Globus pallidus (tissue), 1 donor: ENCODE results near the gene UTY.

Experiments
- DNase-seq: peaks from one replicate; pipeline ENCODE4 v3.0.0-alpha.2; 2015; ENCODE audit warnings: low spot score

The UTY gene

DNA sequence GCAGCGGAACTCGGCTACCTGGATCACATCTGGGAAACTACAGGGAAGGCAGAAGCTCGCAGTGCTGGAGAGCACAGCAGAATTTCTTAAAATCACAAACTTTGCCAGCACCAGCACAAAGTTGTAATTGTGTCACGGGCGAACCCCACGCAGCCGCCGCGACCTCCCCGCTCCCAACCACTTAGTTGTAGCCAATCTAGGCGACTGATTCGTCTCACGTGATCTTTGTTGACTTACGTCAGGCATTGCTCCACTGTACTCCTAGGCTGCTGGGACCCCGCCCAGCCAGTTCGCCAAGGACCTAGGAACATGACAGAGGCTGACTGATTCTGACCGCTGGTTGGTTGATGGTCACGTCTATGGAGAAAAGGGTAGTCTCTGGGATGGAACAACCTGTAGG lies at the start of gene UTY:
Gene UTY (minus strand): TSS at position 206 of the 400 bp plus-strand sequence. CDS start 368 bp downstream, outside the sequence.
- DNase-seq = peak; percentile 94

DNA sequence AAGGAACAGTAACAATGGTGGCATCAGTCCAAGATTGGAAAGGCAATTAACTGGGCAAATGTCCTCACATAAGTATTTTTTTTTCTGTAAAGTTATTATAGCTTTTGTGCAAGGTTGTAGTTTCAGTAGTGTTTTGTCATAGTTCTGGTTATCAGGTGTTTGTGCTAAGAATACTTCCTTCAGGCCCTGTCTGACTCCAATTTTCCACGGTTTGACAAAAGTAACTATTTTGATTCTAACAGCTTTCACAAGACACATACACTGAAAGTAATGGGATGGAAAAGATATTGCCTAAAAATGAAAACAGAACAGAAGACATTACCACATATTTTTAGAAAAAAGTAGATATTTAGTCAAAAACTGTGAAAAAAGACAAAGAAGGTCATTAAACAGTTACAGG lies 40.6 kb upstream of the UTY start:
- DNase-seq = no peak

DNA sequence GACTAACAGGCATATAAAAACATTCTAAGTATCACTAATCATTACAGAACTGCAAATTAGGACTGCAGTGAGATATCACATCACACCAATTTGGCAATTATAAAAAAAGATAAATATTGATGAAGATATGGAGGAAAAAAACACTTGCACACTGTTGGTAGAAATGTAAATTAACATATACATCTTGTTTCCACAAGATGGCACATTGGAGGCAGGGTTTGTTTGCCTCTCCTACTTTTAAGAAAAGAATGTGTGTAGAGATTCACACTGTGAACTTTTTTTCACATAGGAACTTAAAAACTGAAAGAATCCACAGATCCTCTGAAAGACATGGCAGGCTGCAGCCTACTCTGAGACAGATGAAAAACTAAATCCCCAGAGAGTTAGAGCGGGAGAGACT lies 21.4 kb upstream of the UTY start:
- no peak for DNase-seq

DNA sequence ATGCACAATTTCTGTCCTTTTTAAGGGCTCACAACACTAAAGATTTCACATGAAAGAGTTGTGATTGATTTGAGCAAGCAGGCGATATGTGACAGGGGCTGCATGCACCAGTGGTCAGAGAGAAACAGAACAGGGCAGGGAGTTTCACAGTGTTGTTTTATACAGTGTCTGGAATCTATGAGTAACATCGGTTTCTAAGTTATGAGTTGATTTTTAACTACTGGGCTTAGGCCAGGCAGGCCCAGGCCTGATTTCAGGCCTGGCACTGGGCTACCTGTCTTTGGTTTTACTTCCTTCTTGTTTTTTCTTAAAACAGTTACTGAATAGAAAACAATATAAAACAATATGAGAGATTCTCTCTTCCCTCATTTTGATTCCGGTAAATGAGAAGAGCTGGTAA lies 13.9 kb upstream of the UTY start:
- no peak for DNase-seq

DNA sequence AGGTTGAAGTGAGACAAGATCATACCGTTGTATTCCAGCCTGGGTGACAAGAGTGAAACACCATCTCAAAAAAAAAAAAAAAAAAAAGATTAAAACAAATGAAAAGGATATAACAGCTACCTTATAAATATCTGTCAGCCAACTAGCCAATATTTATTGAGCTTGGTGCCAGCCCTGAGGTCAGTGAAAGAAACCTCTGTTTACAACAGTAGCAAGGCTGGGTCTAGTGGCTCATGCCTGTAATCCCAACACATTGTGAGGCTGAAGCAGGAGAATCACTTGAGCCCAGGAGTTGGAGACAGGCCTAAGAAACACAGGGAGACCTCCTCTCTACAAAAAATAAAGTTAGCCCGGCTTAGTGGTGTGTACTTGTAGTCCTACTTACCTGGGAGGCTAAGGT lies 12.6 kb upstream of the UTY start:
- DNase-seq = no peak

DNA sequence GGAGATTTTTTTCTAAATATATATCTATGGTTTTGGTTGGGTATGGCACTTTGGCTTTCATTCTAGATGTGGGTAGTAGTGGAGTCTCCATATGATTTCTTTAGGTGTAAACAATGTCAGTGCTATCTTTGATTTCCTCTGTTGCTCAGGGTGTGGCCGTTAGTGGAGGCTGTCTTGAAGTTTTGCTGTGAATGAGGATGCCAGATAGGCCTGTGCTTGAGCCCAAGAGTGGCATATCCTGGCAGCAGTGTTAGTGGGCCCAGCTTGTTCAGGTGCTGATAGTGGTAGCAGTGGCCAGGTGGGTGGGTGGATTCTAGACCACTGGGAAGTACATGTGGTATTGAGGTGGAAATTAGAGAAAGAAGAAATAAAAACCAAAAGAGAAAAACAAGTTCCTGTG lies 8.9 kb upstream of the UTY start:
- DNase-seq = no peak

DNA sequence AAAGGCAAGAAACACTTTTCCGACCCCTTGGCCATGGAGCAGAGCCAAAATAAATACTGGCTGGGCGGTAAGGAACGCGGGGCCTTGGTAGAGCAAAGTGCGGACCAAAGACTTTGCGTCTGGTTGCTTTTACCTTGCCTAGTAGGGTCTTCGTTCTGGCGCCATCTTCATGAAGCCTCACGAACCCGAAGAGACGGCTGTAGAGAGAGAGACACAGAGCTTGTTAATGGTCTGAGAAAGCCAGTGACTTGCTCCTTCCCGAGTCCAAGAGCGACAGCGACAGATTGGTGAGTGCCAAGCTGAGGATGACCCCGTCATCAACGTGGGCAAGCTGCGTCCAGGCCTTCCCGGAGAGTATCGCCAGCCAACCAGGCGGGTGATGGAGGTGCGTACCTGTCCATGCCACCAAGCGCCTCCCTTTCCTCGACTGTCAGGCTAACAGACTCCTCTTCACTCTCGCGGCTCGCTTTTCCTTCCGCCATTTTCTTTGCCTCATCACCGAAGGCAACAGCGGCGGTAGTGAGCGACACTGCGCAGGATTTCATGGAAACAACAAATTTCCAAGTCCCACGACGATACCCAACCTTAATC lies 617 bp downstream of the UTY start:
- DNase-seq = peak; percentile 43

DNA sequence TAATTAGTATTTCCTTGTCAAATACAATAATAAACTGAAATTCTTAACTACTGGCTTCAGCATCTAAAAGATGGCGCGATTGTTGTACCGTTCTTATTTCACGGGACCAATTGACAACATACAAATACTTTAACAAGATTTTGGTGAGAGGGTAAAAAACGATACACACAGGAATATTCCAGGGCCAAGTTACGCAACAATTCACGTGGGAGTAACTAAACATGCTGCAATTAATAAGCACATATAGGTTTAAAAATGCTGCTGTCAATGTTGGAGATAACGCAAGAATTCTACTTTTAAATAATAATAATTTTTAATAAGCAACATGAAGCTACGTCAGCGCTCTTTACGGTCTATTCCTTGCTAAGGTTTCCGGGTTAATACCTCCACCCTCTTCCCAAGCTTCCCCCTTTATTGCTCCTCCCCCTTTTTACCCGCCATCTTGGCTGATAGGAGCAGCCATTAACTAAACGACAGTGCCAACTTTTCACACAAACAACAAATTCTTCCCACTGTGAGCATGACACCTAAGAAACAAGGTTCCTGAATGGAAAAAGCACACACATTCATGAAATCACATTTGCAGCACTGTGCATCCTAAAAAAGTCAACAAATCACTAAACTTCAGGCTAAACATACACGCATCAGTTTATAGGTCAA lies 1.6 kb downstream of the UTY start:
- DNase-seq = peak; percentile 64

DNA sequence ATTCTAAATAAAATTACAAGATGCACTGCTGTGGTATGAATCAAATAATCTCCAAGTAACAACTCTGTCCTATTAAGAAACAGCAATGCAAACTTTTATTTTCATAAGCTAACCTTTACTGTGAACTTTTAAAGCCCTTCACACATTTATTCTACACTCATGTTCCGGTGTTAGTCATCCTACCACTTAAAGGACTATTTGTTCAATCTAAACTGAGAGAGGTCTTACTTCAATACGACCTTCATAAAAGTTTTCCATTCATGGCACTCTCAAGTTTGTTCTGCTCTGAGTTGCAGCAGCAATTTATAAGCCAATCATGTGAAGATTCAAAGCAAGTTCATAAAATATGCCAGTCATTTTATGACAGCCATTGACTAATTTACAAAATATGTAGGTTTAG lies 4.8 kb downstream of the UTY start:
- no peak for DNase-seq

DNA sequence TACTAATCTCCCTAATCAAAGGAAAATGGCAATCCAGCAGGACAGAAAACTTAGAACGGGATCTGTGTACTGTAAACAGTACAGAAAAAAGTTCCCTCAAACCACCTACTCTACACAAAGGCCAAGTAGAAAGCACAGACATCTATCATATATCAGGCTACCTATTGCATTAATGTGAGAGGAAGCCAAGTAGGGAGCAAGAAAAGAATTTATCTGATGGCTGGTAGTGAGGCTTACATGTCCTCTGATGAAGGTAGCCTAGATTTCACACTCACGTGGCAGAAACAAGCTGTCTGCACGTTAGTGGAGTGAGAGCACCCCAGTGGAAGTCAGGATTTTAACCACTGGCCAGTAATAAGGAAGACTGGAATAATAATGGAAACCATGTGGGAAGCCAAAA lies 28.3 kb downstream of the UTY start:
- no peak for DNase-seq

DNA sequence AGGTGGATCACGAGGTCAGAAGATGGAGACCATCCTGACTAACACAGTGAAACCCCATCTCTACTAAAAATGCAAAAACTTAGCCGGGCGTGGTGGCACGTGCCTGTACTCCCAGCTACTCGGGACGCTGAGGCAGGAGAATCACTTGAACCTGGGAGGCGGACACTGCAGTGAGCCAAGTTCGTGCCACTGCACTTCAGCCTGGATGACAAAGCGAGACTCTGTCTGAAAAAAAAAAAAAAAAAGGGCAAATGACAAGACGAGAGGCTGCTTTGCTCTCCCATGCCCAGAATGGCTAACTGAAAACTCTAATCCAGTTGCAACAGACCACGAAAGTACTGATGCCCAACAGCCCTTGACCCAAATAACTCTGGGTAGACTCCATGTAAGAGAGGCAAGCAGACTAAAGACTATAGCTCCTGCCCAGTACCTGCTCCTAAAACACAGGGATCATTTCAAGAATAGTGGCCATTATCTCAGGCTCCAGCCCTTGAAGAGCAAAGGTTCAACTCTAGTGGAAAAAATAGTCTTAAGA lies 29.2 kb downstream of the UTY start:
- no peak for DNase-seq

DNA sequence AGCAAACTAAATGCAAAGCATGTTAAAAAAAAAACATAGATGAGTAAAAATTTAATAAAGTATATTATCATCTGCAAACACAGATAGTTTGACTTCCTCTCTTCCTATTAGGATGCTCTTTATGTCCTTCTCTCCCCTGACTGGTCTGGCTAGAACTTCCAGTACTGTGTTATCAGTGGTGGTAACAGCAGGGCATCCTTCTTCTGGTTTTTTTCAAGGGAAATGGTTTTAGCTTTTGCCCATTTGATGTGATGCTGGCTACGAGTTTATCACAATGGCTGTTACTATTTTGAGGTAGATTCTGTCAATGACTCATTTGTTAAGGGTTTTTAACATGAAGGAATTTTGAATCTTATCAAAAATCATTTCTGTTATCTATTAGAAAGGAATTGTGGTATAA lies 34.3 kb downstream of the UTY start:
- no peak for DNase-seq

DNA sequence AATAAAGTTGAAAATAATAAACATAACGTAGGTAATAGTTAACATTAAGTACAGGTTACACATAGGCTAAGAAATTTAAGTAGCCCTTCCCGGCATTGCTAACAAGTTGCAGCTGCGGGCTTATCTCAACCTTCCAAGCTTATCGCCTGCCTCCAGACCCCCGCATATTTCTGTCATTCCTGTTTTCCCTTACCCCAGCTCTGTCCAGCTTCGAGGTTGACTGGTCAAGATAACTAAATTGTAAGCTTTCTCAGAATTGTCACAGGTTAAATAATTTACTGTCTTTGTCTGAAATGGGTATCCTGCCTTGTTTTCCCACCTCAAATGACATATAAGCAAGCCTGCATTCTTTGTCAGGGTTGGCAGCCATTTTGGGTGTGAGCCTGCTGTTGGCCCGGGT lies 36.7 kb downstream of the UTY start:
- no peak for DNase-seq

DNA sequence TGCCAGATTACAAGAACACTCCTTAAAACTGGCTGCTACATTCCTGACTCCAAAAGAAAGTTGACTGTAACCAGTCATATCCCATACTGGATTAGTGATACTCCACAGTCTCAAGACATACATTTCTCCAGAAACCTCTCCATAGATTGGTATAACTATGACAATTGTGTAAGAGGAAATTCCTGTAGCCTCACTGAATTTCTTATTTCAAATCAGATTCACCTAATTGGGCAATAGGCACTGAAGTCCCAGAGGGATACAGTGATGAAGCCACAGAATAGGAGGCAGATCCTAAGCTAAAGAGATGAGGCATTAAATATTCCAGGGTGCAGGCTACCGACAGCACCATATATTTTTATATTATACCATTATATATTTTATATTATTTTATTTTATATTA lies 39.0 kb downstream of the UTY start:
- DNase-seq = no peak

DNA sequence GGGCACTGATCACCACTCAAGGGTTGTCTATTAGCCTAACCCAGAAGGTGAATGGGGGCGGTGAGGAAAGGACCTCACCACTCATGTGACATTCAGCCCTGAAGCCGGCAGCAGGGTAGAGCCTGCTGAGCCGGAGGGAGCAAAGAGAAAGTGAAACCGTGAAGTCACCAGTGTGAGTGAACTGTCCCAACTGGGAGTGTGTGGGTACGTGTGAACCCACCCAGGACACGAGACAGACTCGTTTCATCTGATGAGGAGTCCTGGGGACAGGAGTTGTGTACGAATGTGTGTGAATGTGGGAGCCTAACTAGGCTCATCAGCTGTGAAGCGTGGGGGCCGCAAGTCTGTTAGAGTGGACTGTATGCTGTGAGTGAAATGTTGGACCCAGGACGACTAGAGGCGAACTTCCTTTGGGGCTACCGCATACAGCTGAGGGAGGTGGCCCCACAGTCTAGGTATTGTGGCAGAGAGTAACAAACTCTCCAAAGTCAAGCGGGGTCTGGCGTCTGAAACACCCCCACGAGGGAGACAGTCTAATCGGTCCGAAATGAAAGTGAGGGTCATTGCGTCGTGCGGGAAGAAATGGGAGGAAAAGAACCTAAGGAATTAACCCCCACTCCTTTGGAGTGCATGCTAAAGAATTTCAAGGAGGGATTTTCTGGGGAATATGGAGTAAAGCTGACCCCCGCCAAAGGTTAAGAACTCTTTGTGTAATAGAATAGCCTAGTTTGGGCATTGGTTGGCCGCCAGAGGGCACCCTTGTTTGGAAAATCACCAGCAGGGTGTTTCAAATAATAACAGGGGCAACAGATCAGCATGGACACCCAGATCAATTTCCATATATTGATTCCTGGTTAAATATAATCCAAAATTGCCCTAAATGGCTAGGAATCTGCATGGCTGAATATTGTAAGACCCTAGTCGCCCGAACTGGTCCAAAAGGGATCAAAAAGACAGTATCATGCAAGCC lies 43.6 kb downstream of the UTY start:
- no peak for DNase-seq

DNA sequence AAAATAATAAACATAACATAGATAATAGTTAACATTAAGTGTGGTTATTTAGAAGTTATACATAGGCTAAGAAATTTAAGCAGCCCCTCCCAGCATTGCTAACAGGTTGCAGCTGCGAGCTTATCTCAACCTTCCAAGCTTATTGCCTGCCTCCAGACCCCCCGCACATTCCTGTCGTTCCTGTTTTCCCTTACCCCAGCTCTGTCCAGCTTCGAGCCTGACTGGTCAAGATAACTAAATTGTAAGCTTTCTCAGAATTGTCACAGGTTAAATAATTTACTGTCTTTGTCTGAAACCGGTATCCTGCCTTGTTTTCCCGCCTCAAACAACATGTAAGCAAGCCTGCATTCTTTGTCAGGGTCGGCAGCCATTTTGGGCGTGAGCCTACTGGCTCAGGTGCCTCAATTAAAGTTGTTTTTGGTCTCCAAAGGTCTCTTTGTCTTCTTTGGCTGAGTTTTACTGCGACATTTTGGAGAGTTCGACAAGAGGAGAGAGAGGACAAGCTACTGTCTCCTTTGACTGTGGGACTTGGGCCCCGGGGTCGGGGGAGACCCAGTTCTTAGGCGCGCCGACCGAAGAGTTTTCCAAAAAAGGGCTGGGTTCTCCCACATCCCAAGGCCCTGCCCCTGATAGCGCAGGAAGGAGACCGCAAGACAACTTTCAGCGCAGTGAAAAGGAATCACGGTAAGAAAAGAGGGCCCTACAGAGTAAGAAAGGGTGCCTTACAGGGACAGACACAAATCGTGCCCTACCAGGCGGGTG lies 44.4 kb downstream of the UTY start:
- DNase-seq = no peak

DNA sequence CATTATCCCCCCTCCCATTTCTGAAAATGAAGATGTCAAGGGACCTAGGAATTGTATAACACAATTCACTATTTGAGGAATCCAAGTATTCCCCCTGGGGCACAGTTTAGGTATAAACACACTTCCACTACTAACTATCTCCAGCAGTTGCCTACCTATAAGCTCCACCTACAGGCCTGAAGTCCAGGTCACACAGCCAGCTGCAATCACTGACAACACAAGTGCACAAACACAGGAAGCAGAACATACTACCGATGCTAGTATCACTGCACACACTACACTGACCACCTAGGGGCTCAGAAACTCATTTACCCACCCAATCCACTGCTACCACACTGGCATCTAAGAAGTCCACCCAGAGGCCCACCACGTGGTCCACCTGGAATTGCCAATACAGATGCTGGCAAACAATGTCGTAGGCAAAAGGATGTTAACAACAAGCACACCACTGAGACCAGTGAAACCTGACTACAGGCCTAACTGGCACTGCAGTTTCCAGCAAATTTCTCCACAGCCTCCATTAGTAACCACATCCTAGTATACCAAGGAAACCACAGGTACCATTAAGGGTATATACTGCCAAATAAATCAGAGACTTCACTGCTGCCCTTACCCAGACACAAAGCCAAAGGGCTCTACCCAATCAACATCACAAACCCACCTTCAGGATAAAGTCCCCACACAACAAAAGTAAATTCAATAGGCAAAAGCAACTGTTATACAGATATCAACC lies 47.4 kb downstream of the UTY start:
- no peak for DNase-seq

DNA sequence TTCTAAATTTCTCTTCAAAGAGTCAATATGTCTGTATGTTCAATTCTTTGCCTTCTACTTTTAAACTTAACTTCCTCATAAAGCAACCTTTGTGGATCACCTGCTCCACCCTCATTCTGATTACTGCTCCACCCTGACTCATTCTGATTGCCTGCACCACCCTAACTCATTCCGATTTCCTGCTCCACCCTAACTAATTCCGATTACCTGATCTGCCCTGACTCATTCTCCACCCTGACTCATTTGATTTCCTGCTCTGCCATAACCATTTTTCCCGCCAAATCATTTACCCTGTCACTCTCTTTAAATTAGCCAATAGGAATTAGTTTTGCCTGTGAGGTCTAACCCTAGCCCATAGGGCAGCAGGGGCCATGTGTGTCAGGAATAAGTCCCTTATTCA lies 50.3 kb downstream of the UTY start:
- DNase-seq = no peak

DNA sequence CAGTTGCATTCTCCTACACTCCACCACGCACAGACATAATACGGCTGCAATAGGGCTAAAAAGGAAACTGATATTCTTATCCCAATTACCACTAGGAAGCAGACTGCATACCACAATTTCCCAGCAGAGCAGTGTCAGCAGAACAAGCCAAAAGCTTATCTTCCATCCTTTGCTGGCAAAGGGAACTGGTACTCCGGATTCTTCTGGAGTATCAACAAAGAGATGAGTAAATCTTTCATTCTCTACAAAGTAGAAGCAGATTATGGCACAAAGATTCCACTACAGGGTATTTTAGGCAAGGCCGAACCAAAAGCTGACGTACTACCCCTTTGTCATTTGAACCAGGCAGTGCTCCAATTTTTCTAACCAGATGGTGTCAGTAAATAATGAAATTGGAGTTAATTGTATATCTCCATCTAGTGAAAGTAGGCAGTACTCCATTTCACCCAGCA lies 56.5 kb downstream of the UTY start:
- peak; percentile 23 for DNase-seq

DNA sequence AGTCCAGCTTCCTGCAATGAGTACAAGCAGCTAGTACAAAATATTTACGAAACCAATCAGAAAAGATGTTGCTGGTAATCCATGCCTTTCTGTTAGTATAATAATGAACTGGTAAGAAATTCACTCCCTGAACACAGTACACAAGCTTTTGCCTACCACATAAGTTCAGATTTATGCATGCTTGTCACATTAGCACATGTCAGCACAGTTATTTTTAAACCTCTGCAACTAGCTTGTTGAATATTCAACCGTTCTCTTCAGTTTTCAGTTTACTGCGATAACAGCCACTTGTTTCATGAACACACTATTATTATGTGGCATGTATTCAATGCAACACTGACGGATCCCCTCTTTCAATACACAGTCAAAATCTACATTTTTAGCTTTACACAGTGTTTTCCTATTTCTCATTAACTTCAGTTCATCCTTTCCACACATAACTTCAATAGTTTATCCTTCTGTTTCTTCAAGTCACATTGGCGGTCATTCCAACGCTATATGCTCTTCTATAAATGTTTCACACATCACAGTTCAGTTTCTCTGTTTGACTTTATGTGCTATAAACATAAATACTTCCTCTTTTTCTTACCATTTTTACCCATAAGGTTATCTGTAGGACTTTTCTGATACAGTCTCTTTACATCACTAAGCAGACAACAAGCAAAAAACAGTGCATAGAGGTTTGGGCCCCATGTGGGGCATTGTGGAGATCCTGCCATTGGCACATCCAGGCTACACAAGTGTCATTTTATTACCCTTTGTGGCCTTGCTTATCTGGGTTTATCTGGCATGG lies 62.8 kb downstream of the UTY start:
- DNase-seq = no peak
